Thoracic aorta (tissue), 2 donors: ENCODE results near the gene SLCO3A1. TPM values are rescaled to one million over a fixed set of nuclear protein-coding genes. Genes with fewer than 3 reads are reported as not detected.

ENCODE experiments used
- ATAC-seq: fragments of 150-250 bp; one replicate; pipeline ENCODE4 v1.8.0; 2017; ENCODE audit warnings: low read depth; ENCODE audit not compliant: insufficient number of reproducible peaks, low FRiP score
- DNase-seq: peaks from one replicate; pipeline ENCODE4 v3.0.0-alpha.2; 2020; ENCODE audit warnings: low spot score
- H3K27ac ChIP-seq, 2 donors: fragments of 200-600 bp; sonication (generic); 1 replicate in 1 of 2; 2 replicates in 1 of 2; pipeline ENCODE4 v1.5.1; 2016; ENCODE audit warnings: mild to moderate bottlenecking in 2 of 2, moderate library complexity in 2 of 2
- H3K27me3 ChIP-seq: fragments of 200-600 bp; sonication (generic); replicated peaks from 2 replicates; pipeline ENCODE4 v1.6.0; 2016; ENCODE audit warnings: mild to moderate bottlenecking; ENCODE audit not compliant: insufficient read depth
- H3K36me3 ChIP-seq: fragments of 200-600 bp; sonication (generic); one replicate; pipeline ENCODE4 v1.5.1; 2016
- H3K4me1 ChIP-seq, 2 donors: fragments of 200-600 bp; sonication (generic); 1 replicate in 1 of 2; 2 replicates in 1 of 2; pipeline versions ENCODE4 v1.5.1 to v1.6.0; 2016; ENCODE audit warnings: low read depth in 2 of 2, mild to moderate bottlenecking in 1 of 2; ENCODE audit not compliant: control insufficient read depth in 1 of 2
- H3K4me3 ChIP-seq: fragments of 200-600 bp; sonication (generic); 2 replicates; pipeline ENCODE4 v1.5.1; 2016; ENCODE audit warnings: mild to moderate bottlenecking
- H3K9me3 ChIP-seq: fragments of 200-600 bp; sonication (generic); 2 replicates; pipeline ENCODE4 v1.5.1; 2016
- total RNA-seq, 2 donors: library from RNA; depleted of rRNA; stranded (reverse); fragments of >200 nt; gene quantifications; one replicate each; pipeline versions ENCODE4 v1.1.0 to v1.2.3, GENCODE V29; 2016
- TF ChIP-seq, protein P1 (sequence below): fragments of 200-600 bp; sonication (generic); IDR thresholded peaks from one replicate; pipeline ENCODE4 v1.5.1; 2019; ENCODE audit warnings: antibody characterized with exemption

The SLCO3A1 gene
- total RNA-seq, 2 donors from 2014 or later: 16.5 to 39.1 TPM

DNA sequence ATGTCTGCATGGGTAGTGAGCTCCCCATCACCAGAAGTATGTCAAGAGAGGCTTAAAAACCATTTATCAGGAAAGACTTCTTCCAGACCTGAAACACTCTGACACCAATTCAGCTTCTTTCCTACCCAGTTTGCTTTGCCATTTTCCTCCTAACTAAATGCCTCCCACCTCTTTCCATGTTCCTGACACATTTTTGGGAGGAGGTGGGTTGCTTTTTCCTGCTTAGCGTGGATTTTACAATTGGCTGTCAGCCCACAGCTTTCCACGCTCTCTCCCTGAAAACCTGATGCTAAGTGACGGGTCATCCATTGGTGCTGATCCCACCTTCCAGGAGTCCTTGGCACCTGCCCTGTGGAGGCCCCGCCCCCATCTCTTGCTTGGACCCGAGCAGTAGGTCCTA, 275.3 kb downstream of the SLCO3A1 start:
- Histone ChIP-seq H3K4me3 (no peak overlapping the region), H3K9me3 (no peaks in the 10 kb centered on the region), H3K36me3 (peaks cover 27% of the 10 kb centered on the region), H3K4me1 (no peaks in the 10 kb centered on the region), H3K27me3 (no peaks in the 10 kb centered on the region), H3K27ac (no peak overlapping the region)
- TF ChIP-seq, protein P1, sequence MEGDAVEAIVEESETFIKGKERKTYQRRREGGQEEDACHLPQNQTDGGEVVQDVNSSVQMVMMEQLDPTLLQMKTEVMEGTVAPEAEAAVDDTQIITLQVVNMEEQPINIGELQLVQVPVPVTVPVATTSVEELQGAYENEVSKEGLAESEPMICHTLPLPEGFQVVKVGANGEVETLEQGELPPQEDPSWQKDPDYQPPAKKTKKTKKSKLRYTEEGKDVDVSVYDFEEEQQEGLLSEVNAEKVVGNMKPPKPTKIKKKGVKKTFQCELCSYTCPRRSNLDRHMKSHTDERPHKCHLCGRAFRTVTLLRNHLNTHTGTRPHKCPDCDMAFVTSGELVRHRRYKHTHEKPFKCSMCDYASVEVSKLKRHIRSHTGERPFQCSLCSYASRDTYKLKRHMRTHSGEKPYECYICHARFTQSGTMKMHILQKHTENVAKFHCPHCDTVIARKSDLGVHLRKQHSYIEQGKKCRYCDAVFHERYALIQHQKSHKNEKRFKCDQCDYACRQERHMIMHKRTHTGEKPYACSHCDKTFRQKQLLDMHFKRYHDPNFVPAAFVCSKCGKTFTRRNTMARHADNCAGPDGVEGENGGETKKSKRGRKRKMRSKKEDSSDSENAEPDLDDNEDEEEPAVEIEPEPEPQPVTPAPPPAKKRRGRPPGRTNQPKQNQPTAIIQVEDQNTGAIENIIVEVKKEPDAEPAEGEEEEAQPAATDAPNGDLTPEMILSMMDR: no peak
- ATAC-seq (no peak), DNase-seq (no peak)

DNA sequence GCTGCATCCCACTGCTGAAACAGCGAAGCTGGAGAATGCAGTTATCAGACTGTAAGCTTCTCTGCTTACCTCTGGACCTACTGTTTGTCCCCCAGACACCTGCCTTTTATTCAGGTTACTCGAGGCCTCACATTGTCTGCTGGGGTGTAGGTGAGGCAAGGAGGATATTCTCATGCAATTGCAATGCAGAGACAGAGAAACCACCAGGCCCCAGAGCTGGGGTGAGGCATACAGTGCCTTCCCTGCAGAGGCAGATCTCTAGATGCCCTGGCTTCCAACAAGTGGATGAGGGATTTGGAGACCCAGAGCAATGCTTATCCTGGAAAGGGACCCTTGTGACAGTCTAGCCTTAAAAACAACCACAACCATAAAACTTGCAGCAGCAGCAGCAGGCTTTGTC, 276.7 kb downstream of the SLCO3A1 start:
- DNase-seq: no peak
- H3K27ac ChIP-seq: no peak overlapping the region

DNA sequence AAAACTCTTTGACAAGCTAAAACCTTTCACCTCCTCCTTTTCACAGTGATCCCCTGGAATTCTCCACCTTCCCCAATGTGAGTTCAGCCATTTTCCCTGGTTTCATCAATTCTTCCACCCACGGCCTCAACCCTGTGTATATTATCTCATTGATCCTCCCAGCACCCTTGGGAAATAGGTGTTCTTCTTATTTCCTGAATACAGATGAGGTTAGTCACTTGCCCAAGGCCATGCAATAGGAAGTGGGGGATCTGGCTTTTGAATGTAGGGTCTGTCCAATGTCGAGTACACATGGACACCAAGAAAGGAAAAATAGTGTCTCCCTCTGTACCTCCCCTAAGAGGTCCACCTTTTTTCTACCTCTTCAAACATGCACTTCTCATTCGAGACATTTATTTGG, 277.4 kb downstream of the SLCO3A1 start:
- ATAC-seq (no peak), DNase-seq (no peak)
- TF ChIP-seq, protein P1: no peak
- Histone ChIP-seq H3K27ac (no peak overlapping the region), H3K27me3 (no peaks in the 10 kb centered on the region), H3K4me1 (no peaks in the 10 kb centered on the region), H3K9me3 (no peaks in the 10 kb centered on the region), H3K4me3 (no peak overlapping the region), H3K36me3 (peaks cover 26% of the 10 kb centered on the region)

More for the DNA sequence above, 276.7 kb downstream of the SLCO3A1 start:
- no peaks in the 10 kb centered on the region for H3K9me3 ChIP-seq
- no peak for ATAC-seq
- no peaks in the 10 kb centered on the region for H3K4me1 ChIP-seq
- TF ChIP-seq, protein P1: no peak
- no peak overlapping the region for H3K4me3 ChIP-seq
- H3K36me3 ChIP-seq: peaks cover 27% of the 10 kb centered on the region
- no peaks in the 10 kb centered on the region for H3K27me3 ChIP-seq

DNA sequence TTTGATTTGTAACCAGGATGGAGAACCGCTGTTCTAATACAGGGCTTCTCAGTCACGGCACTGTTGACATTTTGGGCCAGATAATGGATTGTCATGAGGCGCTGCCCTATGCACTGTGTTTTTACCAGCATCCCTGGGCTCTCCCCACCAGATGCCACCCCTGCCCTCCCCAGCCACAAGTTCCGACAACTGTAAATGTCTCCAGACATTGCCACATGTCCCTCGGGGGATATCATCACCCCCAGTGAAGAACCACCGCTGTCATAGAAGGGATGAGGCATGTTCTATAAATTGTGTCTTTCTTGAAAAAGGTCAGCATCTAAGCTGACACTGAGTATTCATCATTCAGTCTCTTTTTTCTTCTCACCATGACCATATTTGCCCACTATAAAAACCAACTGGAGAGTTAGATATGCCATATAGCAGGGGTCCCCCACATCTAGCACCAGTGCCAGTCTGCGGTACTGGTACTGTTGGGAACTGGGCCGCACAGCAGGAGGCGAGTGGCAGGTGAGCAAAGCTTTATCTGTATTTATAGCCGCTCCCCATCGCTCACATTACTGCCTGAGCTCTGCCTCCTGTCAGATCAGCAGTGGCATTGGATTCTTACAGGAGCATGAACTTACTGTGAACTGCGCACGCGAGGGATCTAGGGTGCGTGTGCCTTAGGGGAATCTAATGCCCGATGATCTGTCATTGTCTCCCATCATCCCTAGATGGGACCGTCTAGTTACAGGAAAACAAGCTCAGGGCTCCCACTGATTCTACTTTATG, 279.7 kb downstream of the SLCO3A1 start:
- Histone ChIP-seq H3K27me3 (no peaks in the 10 kb centered on the region), H3K4me3 (no peak overlapping the region), H3K36me3 (peaks cover 9% of the 10 kb centered on the region), H3K27ac (no peak overlapping the region), H3K4me1 (no peaks in the 10 kb centered on the region), H3K9me3 (no peaks in the 10 kb centered on the region)
- DNase-seq: no peak
- ATAC-seq: no peak
- TF ChIP-seq, protein P1: no peak

DNA sequence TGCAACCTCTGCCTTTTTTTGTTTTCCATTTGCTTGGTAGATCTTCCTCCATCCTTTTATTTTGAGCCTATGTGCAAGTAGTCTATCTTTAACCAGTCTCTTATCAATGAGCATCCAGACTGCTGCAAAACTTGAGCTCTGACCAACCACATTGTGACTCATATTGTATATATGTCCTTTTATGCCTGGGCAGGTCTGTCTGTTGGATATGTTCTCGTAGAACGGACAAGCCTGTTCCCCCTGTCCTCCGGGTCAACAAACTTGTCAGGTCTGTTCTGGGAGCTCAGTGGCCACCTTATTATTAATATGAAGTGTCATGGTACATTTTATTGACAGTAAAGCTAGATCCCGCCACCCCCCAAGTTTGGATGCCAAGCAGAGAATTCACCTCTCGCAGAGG, 287.3 kb downstream of the SLCO3A1 start:
- TF ChIP-seq, protein P1: no peak
- Histone ChIP-seq H3K27me3 (no peaks in the 10 kb centered on the region), H3K36me3 (no peaks in the 10 kb centered on the region), H3K4me3 (no peak overlapping the region), H3K9me3 (no peaks in the 10 kb centered on the region), H3K27ac (no peak overlapping the region), H3K4me1 (no peaks in the 10 kb centered on the region)
- ATAC-seq (no peak), DNase-seq (no peak)
